ENCODE measurements around the gene CFAP299. TPM values are rescaled to one million over a fixed set of nuclear protein-coding genes. Genes with fewer than 3 reads are reported as not detected.

Gene CFAP299
- total and polyA plus RNA-seq, 2 experiments from 2014 or later, result not detected

DNA sequence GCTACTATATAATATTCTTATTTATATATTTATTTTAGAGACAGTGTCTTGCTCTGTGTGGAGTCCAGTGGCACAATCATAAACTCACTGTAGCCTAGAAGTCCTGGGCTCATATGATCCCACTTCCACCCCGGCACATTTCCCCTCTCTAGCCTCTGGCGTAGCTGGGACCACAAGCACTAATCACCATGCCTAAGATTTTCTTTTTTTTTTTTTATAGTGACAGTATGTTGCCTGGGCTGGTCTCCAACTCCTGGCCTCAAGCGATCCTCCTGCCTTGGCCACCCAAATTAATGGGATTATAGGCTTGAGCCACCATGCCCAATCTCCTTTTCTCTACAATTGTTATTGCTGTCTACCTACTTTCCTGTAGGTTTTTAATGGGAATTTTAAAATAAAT lies 620.9 kb downstream of the CFAP299 start:
- Histone ChIP-seq H3K4me1 (ENCODE audit: insufficient read depth) (no peaks in the 10 kb centered on the region), H3K4me2 (no peak overlapping the region), H3K36me3 (replicated peaks; ENCODE audit: insufficient read depth, low read depth) (no peaks in the 10 kb centered on the region), H2AFZ (no peak overlapping the region), H3K9me2 (replicated peaks; ENCODE audit: insufficient read depth) (no peaks in the 10 kb centered on the region), H3K27me3 (no peaks in the 10 kb centered on the region), H3K4me3 (no peak overlapping the region), H4K20me1 (ENCODE audit: insufficient read depth, poor library complexity, severe bottlenecking) (no peaks in the 10 kb centered on the region), H3K79me2 (no peaks in the 10 kb centered on the region), H3K9me3 (ENCODE audit: low read depth) (no peaks in the 10 kb centered on the region), H3K27ac (no peak overlapping the region)
- 96% methylated on average over 3 of the region's 3 CpGs for WGBS (ENCODE audit: low lambda C conversion rate, missing lambda C conversion rate)
- DNase-seq (ENCODE audit: low spot score), result no peak
- TF ChIP-seq EZH2phosphoT487 (IDR thresholded peaks at IDR 0.05; ENCODE audit: low read depth, severe bottlenecking, unreplicated experiment), result no peak
- no peak for TF ChIP-seq EZH2 (IDR thresholded peaks at IDR 0.05; ENCODE audit: borderline replicate concordance)
- TF ChIP-seq, protein P1, sequence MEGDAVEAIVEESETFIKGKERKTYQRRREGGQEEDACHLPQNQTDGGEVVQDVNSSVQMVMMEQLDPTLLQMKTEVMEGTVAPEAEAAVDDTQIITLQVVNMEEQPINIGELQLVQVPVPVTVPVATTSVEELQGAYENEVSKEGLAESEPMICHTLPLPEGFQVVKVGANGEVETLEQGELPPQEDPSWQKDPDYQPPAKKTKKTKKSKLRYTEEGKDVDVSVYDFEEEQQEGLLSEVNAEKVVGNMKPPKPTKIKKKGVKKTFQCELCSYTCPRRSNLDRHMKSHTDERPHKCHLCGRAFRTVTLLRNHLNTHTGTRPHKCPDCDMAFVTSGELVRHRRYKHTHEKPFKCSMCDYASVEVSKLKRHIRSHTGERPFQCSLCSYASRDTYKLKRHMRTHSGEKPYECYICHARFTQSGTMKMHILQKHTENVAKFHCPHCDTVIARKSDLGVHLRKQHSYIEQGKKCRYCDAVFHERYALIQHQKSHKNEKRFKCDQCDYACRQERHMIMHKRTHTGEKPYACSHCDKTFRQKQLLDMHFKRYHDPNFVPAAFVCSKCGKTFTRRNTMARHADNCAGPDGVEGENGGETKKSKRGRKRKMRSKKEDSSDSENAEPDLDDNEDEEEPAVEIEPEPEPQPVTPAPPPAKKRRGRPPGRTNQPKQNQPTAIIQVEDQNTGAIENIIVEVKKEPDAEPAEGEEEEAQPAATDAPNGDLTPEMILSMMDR (IDR thresholded peaks at IDR 0.05; ENCODE audit: poor library complexity), result no peak

DNA sequence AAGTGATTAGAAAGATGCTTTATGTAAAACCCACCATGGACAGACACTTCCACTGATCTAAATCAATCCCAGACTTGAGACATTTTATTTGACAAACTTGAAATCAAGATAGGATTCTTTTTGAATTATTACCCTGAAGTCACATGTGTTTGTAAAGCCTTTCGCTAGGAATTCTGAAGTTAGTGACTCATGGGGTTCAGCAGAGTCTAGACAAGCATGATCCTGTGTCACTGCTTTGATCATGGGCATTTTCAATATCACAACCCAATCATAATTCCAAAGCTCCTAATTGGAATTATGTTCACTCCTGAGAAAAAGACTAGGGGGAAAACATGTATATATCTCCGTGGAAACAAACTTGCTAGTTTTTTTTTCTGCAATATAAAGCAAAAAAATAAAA lies 627.5 kb downstream of the CFAP299 start:
- Histone ChIP-seq H3K27ac (no peak overlapping the region), H4K20me1 (ENCODE audit: insufficient read depth, poor library complexity, severe bottlenecking) (no peaks in the 10 kb centered on the region), H3K27me3 (no peaks in the 10 kb centered on the region), H2AFZ (no peak overlapping the region), H3K4me3 (no peak overlapping the region), H3K9me3 (ENCODE audit: low read depth) (no peaks in the 10 kb centered on the region), H3K4me2 (no peak overlapping the region), H3K36me3 (replicated peaks; ENCODE audit: insufficient read depth, low read depth) (no peaks in the 10 kb centered on the region), H3K4me1 (ENCODE audit: insufficient read depth) (no peaks in the 10 kb centered on the region), H3K9me2 (replicated peaks; ENCODE audit: insufficient read depth) (no peaks in the 10 kb centered on the region), H3K79me2 (no peaks in the 10 kb centered on the region)
- WGBS (ENCODE audit: low lambda C conversion rate, missing lambda C conversion rate), result 50% methylated on average over 2 of the region's 2 CpGs
- no peak for DNase-seq (ENCODE audit: low spot score)
- TF ChIP-seq EZH2 (IDR thresholded peaks at IDR 0.05; ENCODE audit: borderline replicate concordance) (no peak), EZH2phosphoT487 (IDR thresholded peaks at IDR 0.05; ENCODE audit: low read depth, severe bottlenecking, unreplicated experiment) (no peak)
- TF ChIP-seq, protein P1 (IDR thresholded peaks at IDR 0.05; ENCODE audit: poor library complexity), result no peak

DNA sequence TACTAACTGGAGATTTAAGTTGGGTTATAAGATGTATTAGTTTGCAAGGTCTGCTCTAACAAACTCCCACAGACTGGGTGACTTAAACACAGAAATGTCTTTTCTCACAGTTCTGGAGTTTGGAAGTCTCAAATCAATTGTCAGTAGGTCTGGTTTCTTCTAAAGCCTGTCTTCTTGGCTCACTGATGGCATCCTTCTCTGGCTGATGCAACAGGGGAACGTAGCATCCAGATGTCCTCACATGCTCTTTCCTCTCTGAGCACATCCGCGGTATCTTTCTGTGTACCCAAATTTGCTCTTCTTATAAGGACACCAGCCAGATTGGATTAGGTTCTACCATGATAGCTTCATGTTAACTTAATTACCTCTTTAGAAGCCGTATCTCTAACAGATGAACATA lies 631.8 kb downstream of the CFAP299 start:
- Histone ChIP-seq H3K4me1 (ENCODE audit: insufficient read depth) (no peaks in the 10 kb centered on the region), H3K9me3 (ENCODE audit: low read depth) (no peaks in the 10 kb centered on the region), H3K4me3 (no peak overlapping the region), H3K27ac (no peak overlapping the region), H3K27me3 (no peaks in the 10 kb centered on the region), H2AFZ (no peak overlapping the region), H3K9me2 (replicated peaks; ENCODE audit: insufficient read depth) (no peaks in the 10 kb centered on the region), H3K4me2 (no peak overlapping the region), H4K20me1 (ENCODE audit: insufficient read depth, poor library complexity, severe bottlenecking) (no peaks in the 10 kb centered on the region), H3K36me3 (replicated peaks; ENCODE audit: insufficient read depth, low read depth) (no peaks in the 10 kb centered on the region), H3K79me2 (no peaks in the 10 kb centered on the region)
- TF ChIP-seq, protein P1 (IDR thresholded peaks at IDR 0.05; ENCODE audit: poor library complexity), result no peak
- TF ChIP-seq EZH2phosphoT487 (IDR thresholded peaks at IDR 0.05; ENCODE audit: low read depth, severe bottlenecking, unreplicated experiment) (no peak), EZH2 (IDR thresholded peaks at IDR 0.05; ENCODE audit: borderline replicate concordance) (no peak)
- WGBS (ENCODE audit: low lambda C conversion rate, missing lambda C conversion rate), result 90% methylated on average over 4 of the region's 4 CpGs
- DNase-seq (ENCODE audit: low spot score), result no peak

DNA sequence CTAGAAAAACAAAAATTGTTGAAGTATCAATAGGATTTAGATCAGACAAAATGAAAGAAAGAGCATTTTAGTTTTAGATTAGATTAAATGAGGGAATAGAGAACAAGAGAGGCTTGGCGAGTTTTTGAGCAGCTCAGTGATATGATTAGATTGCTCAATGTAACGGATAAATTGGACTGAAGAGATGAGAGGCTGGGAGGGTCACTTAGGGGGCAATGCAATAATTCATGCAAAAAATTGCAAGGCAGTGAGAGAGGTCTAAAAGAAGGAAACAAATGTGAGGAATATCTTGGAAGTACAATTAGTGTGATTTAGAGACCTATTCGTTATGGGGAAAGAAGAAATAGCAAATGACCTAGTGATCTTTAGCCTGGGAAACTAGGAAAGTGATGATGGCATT lies 644.7 kb downstream of the CFAP299 start:
- no peaks in the 10 kb centered on the region for H3K4me1 ChIP-seq (ENCODE audit: insufficient read depth)
- no peaks in the 10 kb centered on the region for H3K79me2 ChIP-seq
- 82% methylated on average over 3 of the region's 3 CpGs for WGBS (ENCODE audit: low lambda C conversion rate, missing lambda C conversion rate)
- H4K20me1 ChIP-seq (ENCODE audit: insufficient read depth, poor library complexity, severe bottlenecking), result no peaks in the 10 kb centered on the region
- H3K9me3 ChIP-seq (ENCODE audit: low read depth), result no peaks in the 10 kb centered on the region
- H3K4me2 ChIP-seq, result no peak overlapping the region
- H3K4me3 ChIP-seq, result no peak overlapping the region
- no peak for TF ChIP-seq EZH2phosphoT487 (IDR thresholded peaks at IDR 0.05; ENCODE audit: low read depth, severe bottlenecking, unreplicated experiment)
- TF ChIP-seq, protein P1 (IDR thresholded peaks at IDR 0.05; ENCODE audit: poor library complexity), result no peak
- TF ChIP-seq EZH2 (IDR thresholded peaks at IDR 0.05; ENCODE audit: borderline replicate concordance), result no peak
- no peaks in the 10 kb centered on the region for H3K36me3 ChIP-seq (replicated peaks; ENCODE audit: insufficient read depth, low read depth)
- H3K27me3 ChIP-seq, result no peaks in the 10 kb centered on the region
- no peak overlapping the region for H2AFZ ChIP-seq
- no peak for DNase-seq (ENCODE audit: low spot score)
- H3K9me2 ChIP-seq (replicated peaks; ENCODE audit: insufficient read depth), result no peaks in the 10 kb centered on the region
- H3K27ac ChIP-seq, result no peak overlapping the region
